Osteoblast (primary cell): ENCODE measurements around the gene SLC51B. TPM values are rescaled to one million over a fixed set of nuclear protein-coding genes. Genes with fewer than 3 reads are reported as not detected.

Source experiments
- DNase-seq: peaks from one replicate; pipeline ENCODE4 v3.0.0; 2011; ENCODE audit warnings: low spot score, mixed read lengths; ENCODE audit not compliant: insufficient read length; ENCODE audit errors: missing footprints
- H2AFZ ChIP-seq: 2 replicates; pipeline ENCODE4 v1.6.0; 2011; ENCODE audit warnings: mild to moderate bottlenecking, low read length
- H3K27ac ChIP-seq: 2 replicates; pipeline ENCODE4 v1.5.1; 2011; ENCODE audit warnings: mild to moderate bottlenecking, low read depth, low read length, moderate library complexity
- H3K27me3 ChIP-seq: 2 replicates; pipeline ENCODE4 v1.6.0; 2012; ENCODE audit warnings: mild to moderate bottlenecking, control low read depth, inconsistent platforms, low read length, moderate library complexity; ENCODE audit not compliant: insufficient read depth
- H3K36me3 ChIP-seq: 2 replicates; pipeline ENCODE4 v1.5.1; 2011; ENCODE audit warnings: mild to moderate bottlenecking, low read length, control low read depth, moderate library complexity; ENCODE audit not compliant: insufficient read depth
- H3K4me1 ChIP-seq: 2 replicates; pipeline ENCODE4 v1.5.1; 2011; ENCODE audit warnings: mild to moderate bottlenecking, low read length, control low read depth, moderate library complexity; ENCODE audit not compliant: insufficient read depth
- H3K4me2 ChIP-seq: 2 replicates; pipeline ENCODE4 v1.6.0; 2011; ENCODE audit warnings: mild to moderate bottlenecking, low read length; ENCODE audit not compliant: insufficient read depth
- H3K4me3 ChIP-seq: fragments of 200-600 bp; sonication (generic); 3 replicates; pipeline ENCODE4 v1.5.1; 2012; ENCODE audit warnings: mild to moderate bottlenecking, low read length, inconsistent platforms; ENCODE audit not compliant: insufficient read depth
- H3K79me2 ChIP-seq: 2 replicates; pipeline ENCODE4 v1.6.0; 2012; ENCODE audit warnings: mild to moderate bottlenecking, low read length, control low read depth, inconsistent platforms; ENCODE audit not compliant: insufficient read depth
- H3K9me3 ChIP-seq: 2 replicates; pipeline ENCODE4 v1.5.1; 2011; ENCODE audit warnings: low read depth, low read length, control low read depth
- H4K20me1 ChIP-seq: 2 replicates; pipeline ENCODE4 v1.6.0; 2012; ENCODE audit warnings: mild to moderate bottlenecking, low read length, control low read depth; ENCODE audit not compliant: insufficient read depth
- total RNA-seq: library from RNA; depleted of rRNA; stranded (reverse); fragments of >200 nt; gene quantifications from 2 replicates; pipeline ENCODE4 v1.2.3, GENCODE V29; 2012
- TF ChIP-seq, protein P1 (sequence below): IDR thresholded peaks from 2 replicates; pipeline ENCODE4 v1.5.1; 2011; ENCODE audit warnings: mild to moderate bottlenecking, low read depth, low read length, moderate library complexity; ENCODE audit errors: extremely low read depth

Gene SLC51B
- total RNA-seq, 1 donor, result not detected

DNA sequence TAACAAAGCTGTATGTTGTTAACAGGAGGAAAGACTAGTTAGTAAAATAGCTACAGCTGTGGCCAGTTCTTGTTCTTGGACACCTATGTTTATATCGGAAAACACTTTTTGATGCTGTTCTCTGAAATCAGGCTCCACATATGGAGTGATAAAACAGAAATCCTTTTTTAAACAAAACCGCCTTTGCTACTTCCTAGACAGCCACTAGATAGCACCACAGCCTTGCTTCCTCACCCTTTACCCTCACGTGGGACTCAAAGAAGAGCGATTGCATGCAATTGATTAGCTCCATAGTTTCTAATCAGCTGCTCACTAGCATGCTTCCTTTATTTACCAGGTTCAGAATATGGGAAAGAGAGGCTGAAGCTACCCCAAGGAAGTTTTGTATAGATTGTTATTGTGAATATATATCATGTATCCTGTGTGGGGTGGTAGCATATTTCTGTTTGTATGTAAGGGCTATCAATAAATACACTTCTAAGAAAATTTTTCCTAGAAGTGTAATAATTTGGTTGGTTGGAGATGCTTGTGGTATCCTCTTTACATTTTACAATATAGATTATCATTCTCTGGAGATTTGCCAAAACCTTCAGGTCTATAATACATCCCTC, 11.4 kb upstream of the SLC51B start:
- H2AFZ ChIP-seq, result peak overlapping the region; percentile 14
- TF ChIP-seq, protein P1, sequence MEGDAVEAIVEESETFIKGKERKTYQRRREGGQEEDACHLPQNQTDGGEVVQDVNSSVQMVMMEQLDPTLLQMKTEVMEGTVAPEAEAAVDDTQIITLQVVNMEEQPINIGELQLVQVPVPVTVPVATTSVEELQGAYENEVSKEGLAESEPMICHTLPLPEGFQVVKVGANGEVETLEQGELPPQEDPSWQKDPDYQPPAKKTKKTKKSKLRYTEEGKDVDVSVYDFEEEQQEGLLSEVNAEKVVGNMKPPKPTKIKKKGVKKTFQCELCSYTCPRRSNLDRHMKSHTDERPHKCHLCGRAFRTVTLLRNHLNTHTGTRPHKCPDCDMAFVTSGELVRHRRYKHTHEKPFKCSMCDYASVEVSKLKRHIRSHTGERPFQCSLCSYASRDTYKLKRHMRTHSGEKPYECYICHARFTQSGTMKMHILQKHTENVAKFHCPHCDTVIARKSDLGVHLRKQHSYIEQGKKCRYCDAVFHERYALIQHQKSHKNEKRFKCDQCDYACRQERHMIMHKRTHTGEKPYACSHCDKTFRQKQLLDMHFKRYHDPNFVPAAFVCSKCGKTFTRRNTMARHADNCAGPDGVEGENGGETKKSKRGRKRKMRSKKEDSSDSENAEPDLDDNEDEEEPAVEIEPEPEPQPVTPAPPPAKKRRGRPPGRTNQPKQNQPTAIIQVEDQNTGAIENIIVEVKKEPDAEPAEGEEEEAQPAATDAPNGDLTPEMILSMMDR, result peak; percentile 71
- no peaks in the 10 kb centered on the region for H4K20me1 ChIP-seq
- H3K36me3 ChIP-seq, result no peaks in the 10 kb centered on the region
- no peak overlapping the region for H3K27ac ChIP-seq
- H3K4me1 ChIP-seq, result peaks cover 3% of the 10 kb centered on the region
- H3K4me3 ChIP-seq, result no peak overlapping the region
- H3K4me2 ChIP-seq, result peak overlapping the region; percentile 34
- H3K9me3 ChIP-seq, result no peaks in the 10 kb centered on the region
- H3K27me3 ChIP-seq, result no peaks in the 10 kb centered on the region
- peaks cover 7% of the 10 kb centered on the region for H3K79me2 ChIP-seq
- DNase-seq, result peak; percentile 82

DNA sequence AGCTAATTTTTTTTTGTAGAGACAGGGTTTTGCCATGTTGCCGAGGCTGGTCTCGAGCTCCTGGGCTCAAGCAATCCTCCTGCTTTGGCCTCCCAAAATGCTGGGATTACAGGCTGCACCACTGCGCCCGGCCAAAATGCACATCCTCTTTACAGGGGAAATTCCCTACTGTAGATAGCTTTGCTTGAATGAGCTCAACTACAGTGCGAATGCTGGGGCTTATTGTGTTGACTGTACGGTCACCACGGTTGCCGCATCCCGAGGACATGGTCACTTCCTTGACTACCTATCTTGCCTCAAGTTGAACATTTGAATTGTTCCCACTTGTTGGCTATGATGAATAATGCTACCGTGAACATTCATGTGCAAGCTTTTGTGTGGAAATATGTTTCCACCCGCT, 10.5 kb upstream of the SLC51B start:
- Histone ChIP-seq H3K27me3 (no peaks in the 10 kb centered on the region), H3K79me2 (no peaks in the 10 kb centered on the region), H3K9me3 (no peaks in the 10 kb centered on the region), H3K27ac (no peak overlapping the region), H2AFZ (no peak overlapping the region), H3K4me1 (peaks cover 3% of the 10 kb centered on the region), H3K4me2 (no peak overlapping the region), H3K4me3 (no peak overlapping the region), H3K36me3 (no peaks in the 10 kb centered on the region), H4K20me1 (no peaks in the 10 kb centered on the region)
- DNase-seq, result no peak
- TF ChIP-seq, protein P1, result no peak

DNA sequence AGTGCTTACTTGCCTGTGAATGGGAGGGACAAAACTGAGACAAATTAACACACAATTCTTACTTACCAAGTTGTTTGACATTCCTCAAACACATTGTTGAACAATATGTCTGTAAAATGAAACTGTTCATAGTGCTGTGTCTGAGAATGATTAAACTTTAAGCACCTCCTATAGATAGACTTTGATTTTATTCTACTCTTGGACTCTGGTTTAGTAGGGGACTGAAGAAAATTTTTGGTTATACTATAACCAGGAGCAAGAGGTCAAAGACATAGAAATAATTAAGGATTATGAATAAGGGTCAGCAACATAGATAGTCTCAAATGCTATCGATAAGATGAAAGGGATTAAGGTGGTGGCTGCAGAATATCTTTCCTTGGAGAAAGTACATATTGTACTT, 7.9 kb upstream of the SLC51B start:
- no peak overlapping the region for H3K27ac ChIP-seq
- H2AFZ ChIP-seq, result no peak overlapping the region
- H3K4me3 ChIP-seq, result no peak overlapping the region
- H3K9me3 ChIP-seq, result no peaks in the 10 kb centered on the region
- H3K36me3 ChIP-seq, result no peaks in the 10 kb centered on the region
- H3K27me3 ChIP-seq, result no peaks in the 10 kb centered on the region
- H3K4me2 ChIP-seq, result no peak overlapping the region
- H3K4me1 ChIP-seq, result peaks cover 3% of the 10 kb centered on the region
- DNase-seq, result no peak
- no peaks in the 10 kb centered on the region for H4K20me1 ChIP-seq
- TF ChIP-seq, protein P1, result no peak
- H3K79me2 ChIP-seq, result no peaks in the 10 kb centered on the region

DNA sequence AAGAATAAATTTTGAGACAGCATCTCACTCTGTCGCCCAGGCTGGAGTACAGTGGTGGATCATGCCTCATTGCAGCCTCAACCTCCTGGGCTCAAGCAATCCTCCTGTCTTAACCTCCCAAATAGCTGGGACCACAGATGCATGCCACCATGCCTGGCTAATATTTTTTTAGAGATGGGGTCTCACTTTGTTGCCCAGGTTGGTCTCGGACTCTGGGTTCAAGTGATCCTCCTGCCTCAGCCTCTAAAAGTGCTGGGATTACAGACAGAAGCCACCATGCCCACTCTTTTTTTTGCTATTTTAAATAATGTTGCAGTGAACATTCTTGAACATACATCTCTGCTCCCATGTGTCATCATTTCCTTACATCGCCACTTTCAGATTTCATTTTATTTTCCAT, 6.8 kb upstream of the SLC51B start:
- H3K9me3 ChIP-seq, result no peaks in the 10 kb centered on the region
- no peaks in the 10 kb centered on the region for H3K36me3 ChIP-seq
- H3K27ac ChIP-seq, result no peak overlapping the region
- no peaks in the 10 kb centered on the region for H3K79me2 ChIP-seq
- TF ChIP-seq, protein P1, result no peak
- H3K4me3 ChIP-seq, result no peak overlapping the region
- no peaks in the 10 kb centered on the region for H4K20me1 ChIP-seq
- H2AFZ ChIP-seq, result no peak overlapping the region
- H3K27me3 ChIP-seq, result no peaks in the 10 kb centered on the region
- H3K4me1 ChIP-seq, result peaks cover 5% of the 10 kb centered on the region
- no peak for DNase-seq
- H3K4me2 ChIP-seq, result no peak overlapping the region
